AG09309 (cell line): Measurements from ENCODE around the gene KRT1.

Experiments used
- DNase-seq: peaks from one replicate; pipeline ENCODE4 v3.0.0-alpha.2; 2010; ENCODE audit warnings: low read depth
- H3K4me3 ChIP-seq: 2 replicates; pipeline ENCODE4 v1.5.1; 2011; ENCODE audit warnings: mild to moderate bottlenecking, low read depth, low read length, moderate library complexity; ENCODE audit not compliant: control insufficient read depth
- TF ChIP-seq, protein P1 (sequence below): IDR thresholded peaks from 2 replicates; pipeline ENCODE4 v1.5.1; 2011; ENCODE audit warnings: mild to moderate bottlenecking, low read depth, low read length, inconsistent platforms; ENCODE audit not compliant: insufficient read depth, control insufficient read depth; ENCODE audit errors: missing control alignments

Gene KRT1

DNA sequence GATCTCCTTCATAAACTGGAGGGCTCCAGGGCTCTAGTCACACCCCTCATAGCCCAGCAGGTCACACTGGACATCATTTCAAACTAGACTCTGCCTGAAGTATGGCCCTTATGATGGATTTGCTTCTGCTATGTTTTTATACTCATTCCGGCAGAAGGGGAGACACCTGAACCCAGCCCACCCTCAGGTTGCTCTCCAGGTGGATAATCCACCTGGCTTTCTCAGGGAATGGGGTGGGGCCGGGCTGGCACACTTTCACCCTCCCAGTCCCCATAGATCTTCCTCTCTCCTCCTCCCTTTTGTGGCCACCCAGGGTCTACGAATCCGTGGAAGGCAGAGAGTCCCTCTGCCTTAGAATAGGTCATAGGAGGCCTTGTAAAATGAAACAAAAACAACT is 52.1 kb downstream of the KRT1 start:
- no peak overlapping the region for H3K4me3 ChIP-seq
- TF ChIP-seq, protein P1, sequence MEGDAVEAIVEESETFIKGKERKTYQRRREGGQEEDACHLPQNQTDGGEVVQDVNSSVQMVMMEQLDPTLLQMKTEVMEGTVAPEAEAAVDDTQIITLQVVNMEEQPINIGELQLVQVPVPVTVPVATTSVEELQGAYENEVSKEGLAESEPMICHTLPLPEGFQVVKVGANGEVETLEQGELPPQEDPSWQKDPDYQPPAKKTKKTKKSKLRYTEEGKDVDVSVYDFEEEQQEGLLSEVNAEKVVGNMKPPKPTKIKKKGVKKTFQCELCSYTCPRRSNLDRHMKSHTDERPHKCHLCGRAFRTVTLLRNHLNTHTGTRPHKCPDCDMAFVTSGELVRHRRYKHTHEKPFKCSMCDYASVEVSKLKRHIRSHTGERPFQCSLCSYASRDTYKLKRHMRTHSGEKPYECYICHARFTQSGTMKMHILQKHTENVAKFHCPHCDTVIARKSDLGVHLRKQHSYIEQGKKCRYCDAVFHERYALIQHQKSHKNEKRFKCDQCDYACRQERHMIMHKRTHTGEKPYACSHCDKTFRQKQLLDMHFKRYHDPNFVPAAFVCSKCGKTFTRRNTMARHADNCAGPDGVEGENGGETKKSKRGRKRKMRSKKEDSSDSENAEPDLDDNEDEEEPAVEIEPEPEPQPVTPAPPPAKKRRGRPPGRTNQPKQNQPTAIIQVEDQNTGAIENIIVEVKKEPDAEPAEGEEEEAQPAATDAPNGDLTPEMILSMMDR = no peak
- DNase-seq = no peak

DNA sequence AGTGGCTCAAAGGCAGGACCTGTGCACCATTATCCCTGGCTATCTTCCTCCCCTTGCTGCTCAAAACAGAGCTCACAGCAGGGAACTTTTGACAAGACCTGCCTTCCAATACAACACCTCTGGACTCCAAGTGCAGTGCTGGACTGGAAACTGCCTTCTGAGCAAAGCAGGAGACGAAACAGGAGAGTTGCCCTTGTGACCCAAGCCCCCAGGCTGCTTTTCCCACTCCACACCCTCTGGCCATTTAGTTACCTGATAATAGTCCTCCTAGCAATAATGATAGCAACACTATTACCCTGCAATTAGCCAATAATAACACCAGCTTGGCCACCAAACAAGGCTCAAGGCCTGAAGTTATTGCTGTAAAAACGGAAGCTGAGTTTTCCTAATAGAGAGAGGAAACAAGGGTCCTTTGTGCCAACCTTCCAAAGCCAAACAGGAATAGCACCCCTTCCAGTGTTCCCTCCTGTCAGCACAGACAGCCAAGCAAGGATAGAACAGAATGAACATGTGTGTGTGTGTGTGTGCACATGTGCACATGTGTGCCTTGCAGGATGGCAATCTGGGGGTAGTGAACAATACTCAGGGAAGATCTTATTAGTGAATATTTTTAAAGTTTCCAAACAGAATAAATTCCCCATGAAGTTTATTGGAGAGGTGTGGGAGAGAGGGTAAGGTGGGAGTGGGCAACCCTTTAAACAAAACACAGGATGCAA is 52.7 kb downstream of the KRT1 start:
- TF ChIP-seq, protein P1 = no peak
- H3K4me3 ChIP-seq = no peak overlapping the region
- DNase-seq = no peak
